K562 (cell line): ENCODE results near the gene KLK10. TPM values are rescaled to one million over a fixed set of nuclear protein-coding genes. Genes with fewer than 3 reads are reported as not detected.

ENCODE experiments used
- ATAC-seq: fragments of 200-7000 bp; cut with Tn5 transposase; 3 replicates; pipeline ENCODE4 v1.9.1; 2020; ENCODE audit warnings: moderate library complexity
- BruUV-seq: library from RNA; stranded (reverse); fragments of 400-500 nt; replicated peaks from 2 replicates; lab custom pipeline; 2021; lab: Mats Ljungman, UMichigan
- CTCF ChIA-PET: fragments of 300-600 bp; formaldehyde crosslinking; extraction: SDS; loops from one replicate; lab custom pipeline; 2021; ENCODE audit warnings: low intra/inter-chr PET ratio; lab: Yijun Ruan, JAX
- POLR2A ChIA-PET: fragments of 300-600, 350-650 bp; sonication (Branson Sonifier 250); formaldehyde crosslinking; extraction: SDS; loops from one replicate; lab custom pipeline; 2021; ENCODE audit warnings: antibody characterized with exemption, inconsistent platforms; lab: Yijun Ruan, JAX
- DNase-seq, 4 experiments: peaks; one replicate each; pipeline versions ENCODE4 v3.0.0 to v3.0.0-alpha.2; 2011 to 2018; ENCODE audit warnings: low spot score in 3 of 4, mixed read lengths in 3 of 4; ENCODE audit errors: extremely low read depth in 1 of 4
- FAIRE-seq: peaks from 2 replicates; lab custom pipeline; 2011; peaks lifted over from hg19 to GRCh38; lab: Jason Lieb, UNC
- H2AFZ ChIP-seq: 2 replicates; pipeline ENCODE4 v1.6.0; 2011; ENCODE audit warnings: low read depth, low read length, control low read depth, inconsistent platforms
- H3K27ac ChIP-seq: fragments of 200-600 bp; 3 replicates; pipeline ENCODE4 v1.8.0; 2011; ENCODE audit warnings: low read depth, mild to moderate bottlenecking, control low read depth, inconsistent platforms, low read length, moderate library complexity, mixed read lengths; ENCODE audit errors: extremely low read depth
- H3K27me3 ChIP-seq, 2 experiments: fragments of 300-600 bp in 1 of 2; 2 replicates in 1 of 2; 3 replicates in 1 of 2; pipeline versions ENCODE4 v1.6.0 to v1.8.0; 2011; ENCODE audit warnings: inconsistent platforms in 2 of 2, low read length in 2 of 2, mild to moderate bottlenecking in 1 of 2, mixed read lengths in 1 of 2, moderate library complexity in 1 of 2; ENCODE audit not compliant: control insufficient read depth in 2 of 2, insufficient read depth in 2 of 2
- H3K36me3 ChIP-seq: fragments of 300-600 bp; 3 replicates; pipeline ENCODE4 v1.8.0; 2011; ENCODE audit warnings: mild to moderate bottlenecking, low read length, inconsistent platforms; ENCODE audit not compliant: control insufficient read depth, insufficient read depth
- H3K4me1 ChIP-seq, 2 experiments: fragments of 200-600 bp in 1 of 2; replicated peaks in 1 of 2; 2 replicates in 1 of 2; 3 replicates in 1 of 2; pipeline versions ENCODE4 v1.5.1 to v1.8.0; 2011; ENCODE audit warnings: inconsistent platforms in 2 of 2, low read length in 2 of 2, mild to moderate bottlenecking in 1 of 2, mixed read lengths in 1 of 2, moderate library complexity in 1 of 2; ENCODE audit not compliant: control insufficient read depth in 2 of 2, insufficient read depth in 2 of 2
- H3K4me2 ChIP-seq: 2 replicates; pipeline ENCODE4 v1.6.1; 2011; ENCODE audit warnings: low read length, control low read depth, inconsistent platforms, mixed read lengths; ENCODE audit not compliant: insufficient read depth
- H3K4me3 ChIP-seq: fragments of 200-600 bp; sonication (generic), shearing (Covaris generic); 2 replicates; pipeline ENCODE4 v1.5.1; 2016; ENCODE audit warnings: control low read depth, inconsistent platforms
- H3K79me2 ChIP-seq: fragments of 200-600 bp; 3 replicates; pipeline ENCODE4 v1.8.0; 2011; ENCODE audit warnings: low read length, inconsistent platforms; ENCODE audit not compliant: control insufficient read depth, insufficient read depth
- H3K9ac ChIP-seq, 2 experiments: 2 replicates each; pipeline versions ENCODE4 v1.6.0 to v1.6.1; 2011; ENCODE audit warnings: low read depth in 2 of 2, low read length in 2 of 2, control low read depth in 1 of 2, inconsistent platforms in 1 of 2, mild to moderate bottlenecking in 1 of 2, mixed read lengths in 1 of 2; ENCODE audit not compliant: insufficient read depth in 1 of 2
- H3K9me1 ChIP-seq: one replicate; pipeline ENCODE4 v1.6.0; 2011; ENCODE audit warnings: inconsistent platforms, mild to moderate bottlenecking, low read length, moderate library complexity; ENCODE audit not compliant: control insufficient read depth, insufficient read depth
- H3K9me3 ChIP-seq: replicated peaks from 2 replicates; pipeline ENCODE4 v1.5.1; 2011; ENCODE audit warnings: low read depth, low read length, inconsistent platforms; ENCODE audit not compliant: control insufficient read depth, insufficient read depth
- H4K20me1 ChIP-seq: replicated peaks from 2 replicates; pipeline ENCODE4 v1.6.1; 2011; ENCODE audit warnings: low read length, inconsistent platforms, mixed read lengths; ENCODE audit not compliant: control insufficient read depth, insufficient read depth
- ADNP ChIP-seq: fragments of 200-800 bp; sonication (Bioruptor generic); IDR thresholded peaks from 2 replicates; pipeline ENCODE4 v1.6.1; 2016; ENCODE audit warnings: missing genetic modification characterization, missing compliant biosample characterization
- CREBBP ChIP-seq: IDR thresholded peaks from one replicate; pipeline ENCODE4 v1.6.1; 2012; ENCODE audit warnings: low read depth, mild to moderate bottlenecking, control low read depth, inconsistent platforms, low read length
- FOXJ2 ChIP-seq: fragments of 200-800 bp; sonication (Bioruptor generic); IDR thresholded peaks from 2 replicates; pipeline ENCODE4 v1.6.1; 2016; ENCODE audit warnings: missing genetic modification characterization, missing compliant biosample characterization
- MYBL2 ChIP-seq, 2 experiments: fragments of 450-650 bp in 1 of 2; sonication (generic) in 1 of 2; formaldehyde crosslinking in 1 of 2; IDR thresholded peaks; 2 replicates each; pipeline versions ENCODE4 v1.6.1 to v1.8.1; 2017 to 2022; ENCODE audit warnings: borderline replicate concordance in 1 of 2, inconsistent platforms in 1 of 2, low read depth in 1 of 2, mild to moderate bottlenecking in 1 of 2, missing genetic modification reagents in 1 of 2, moderate library complexity in 1 of 2
- NFIX ChIP-seq: fragments of 250-450 bp; sonication (Bioruptor Pico); IDR thresholded peaks from 2 replicates; pipeline ENCODE4 v1.4.0; 2020; ENCODE audit warnings: low read depth, mild to moderate bottlenecking, moderate library complexity
- NFRKB ChIP-seq: fragments of 450-650 bp; IDR thresholded peaks from 2 replicates; pipeline ENCODE4 v1.6.1; 2016; ENCODE audit warnings: low read depth
- PCBP1 ChIP-seq: fragments of 200-400 bp; formaldehyde crosslinking; IDR thresholded peaks from 2 replicates; pipeline ENCODE4 v1.6.1; 2018; ENCODE audit warnings: mild to moderate bottlenecking, low read depth, low read length; ENCODE audit not compliant: poor library complexity, severe bottlenecking
- ZNF197 ChIP-seq: fragments of 200-800 bp; sonication (Bioruptor generic); IDR thresholded peaks from 2 replicates; pipeline ENCODE4 v1.6.1; 2016; ENCODE audit warnings: low read depth, missing genetic modification characterization, missing compliant biosample characterization
- ZNF232 ChIP-seq: sonication (generic); formaldehyde crosslinking; IDR thresholded peaks from 2 replicates; pipeline ENCODE4 v1.8.0; 2022; ENCODE audit warnings: mild to moderate bottlenecking, missing genetic modification reagents
- ZNF324 ChIP-seq: fragments of 250-450 bp; sonication (Bioruptor Pico); IDR thresholded peaks from 2 replicates; pipeline ENCODE4 v1.4.0; 2020; ENCODE audit warnings: mild to moderate bottlenecking
- WGBS: fragments of 100-300 bp; shearing (Covaris generic); methylation state at CpG from one replicate; pipeline ENCODE4 v1.1.6; 2016; ENCODE audit warnings: low coverage, mixed read lengths; ENCODE audit not compliant: insufficient coverage; ENCODE audit errors: missing lambda C conversion rate; 5-methylcytosine and 5-hydroxymethylcytosine counted together
- in situ Hi-C: fragments of 300-500 bp; cut with MboI; formaldehyde crosslinking; loops from 4 replicates; pipeline ENCODE4 v1.15.0; 2018; ENCODE audit warnings: inconsistent platforms, mixed read lengths
- intact Hi-C: fragments of 100-400 bp; cut with micrococcal nuclease; formaldehyde crosslinking; loops from 2 replicates; pipeline ENCODE4 v1.14.2; 2022
- polyA plus RNA-seq, 8 experiments: library from polyadenylated mRNA; depleted of rRNA in 4 of 8; stranded (reverse) in 5 of 8; unstranded in 3 of 8; fragments of >200 nt; fragmentation: Nextera tagmentation in 2 of 8; fragmentation: Illumina TruSeq in 1 of 8; extraction: Ambion mirVana in 2 of 8; extraction: Trizol in 1 of 8; gene quantifications; 2 replicates each; pipeline versions ENCODE4 v1.2.1 to v1.2.3, GENCODE V29; 2011 to 2014; ENCODE audit warnings: inconsistent platforms in 1 of 8, missing spikeins in 1 of 8
- total RNA-seq, 7 experiments: library from RNA; depleted of rRNA in 6 of 7; stranded (reverse); fragments of >200 nt in 6 of 7; fragmentation: Illumina TruSeq in 2 of 7; extraction: Trizol in 2 of 7; gene quantifications; 2 replicates each; pipeline versions ENCODE4 v1.2.1 to v1.2.3, GENCODE V29; 2011 to 2021; ENCODE audit warnings: low replicate concordance in 1 of 7
- TF ChIP-seq, protein P1 (sequence below), 2 experiments: fragments of 200-800 bp in 1 of 2; sonication (Bioruptor generic) in 1 of 2; sonication (generic) in 1 of 2; formaldehyde crosslinking in 1 of 2; IDR thresholded peaks in 1 of 2; conservative IDR thresholded peaks in 1 of 2; 2 replicates each; pipeline versions ENCODE4 v1.5.0 to v1.6.1; 2016 to 2020; ENCODE audit warnings: missing compliant biosample characterization in 1 of 2, missing genetic modification characterization in 1 of 2, missing genetic modification reagents in 1 of 2
- TF ChIP-seq, protein P2 (sequence below), 2 experiments: fragments of 450-650 bp in 1 of 2; sonication (generic) in 1 of 2; formaldehyde crosslinking; conservative IDR thresholded peaks; 2 replicates each; pipeline versions ENCODE4 v1.4.0 to v1.8.1; 2020 to 2022; ENCODE audit warnings: mild to moderate bottlenecking in 1 of 2, missing genetic modification reagents in 1 of 2
- TF ChIP-seq, protein P3 (sequence below): sonication (generic); formaldehyde crosslinking; IDR thresholded peaks from 2 replicates; pipeline ENCODE4 v1.8.0; 2023; ENCODE audit warnings: missing genetic modification reagents, mild to moderate bottlenecking, borderline replicate concordance

KLK10 gene
- total and polyA plus RNA-seq, 9 of the 15 experiments (the other 6 are each of a cell fraction or from before 2014, with no cell fraction given) = 0.11 TPM; not detected in 8

DNA sequence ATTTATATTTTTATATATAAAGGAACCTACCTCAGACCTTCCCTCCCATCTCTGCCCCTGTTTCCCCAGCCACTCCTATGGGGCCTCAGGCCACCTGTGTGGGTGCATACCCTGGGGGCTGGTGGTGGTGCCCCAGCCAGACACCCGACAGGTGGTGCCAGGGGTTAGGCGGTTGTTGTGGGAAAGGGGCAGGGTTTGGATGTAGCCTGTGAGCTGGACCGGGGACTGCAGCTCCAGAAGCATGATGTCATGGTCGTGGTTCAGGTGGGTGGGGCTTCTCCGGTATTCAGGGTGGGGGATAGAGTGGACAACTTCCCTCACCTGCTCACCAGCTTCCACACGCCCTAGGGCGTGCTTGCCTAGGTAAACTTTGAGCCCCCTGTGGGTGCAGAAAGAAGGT is 40.2 kb upstream of the KLK10 start:
- H3K79me2 ChIP-seq = no peaks in the 10 kb centered on the region
- no peaks in the 10 kb centered on the region for H3K9me3 ChIP-seq
- no peak overlapping the region for H3K4me3 ChIP-seq
- no peak overlapping the region for H3K4me2 ChIP-seq
- CTCF ChIA-PET = no interaction called here
- no peaks in the 10 kb centered on the region for H3K36me3 ChIP-seq
- no peak for ATAC-seq
- BruUV-seq = no TSS peak
- no peaks in the 10 kb centered on the region for H4K20me1 ChIP-seq
- 4% methylated on average over 7 of the region's 7 CpGs for WGBS
- no peak for FAIRE-seq
- no peak overlapping the region for H2AFZ ChIP-seq
- TF ChIP-seq ADNP (tag) = no peak
- TF ChIP-seq MYBL2 (IDR thresholded peaks at IDR 0.05; ENCODE audit: low read depth) = no peak
- no peak for TF ChIP-seq MYBL2 (CRISPR knock-in tag; IDR thresholded peaks at IDR 0.05; ENCODE audit: borderline replicate concordance)
- TF ChIP-seq, protein P1, sequence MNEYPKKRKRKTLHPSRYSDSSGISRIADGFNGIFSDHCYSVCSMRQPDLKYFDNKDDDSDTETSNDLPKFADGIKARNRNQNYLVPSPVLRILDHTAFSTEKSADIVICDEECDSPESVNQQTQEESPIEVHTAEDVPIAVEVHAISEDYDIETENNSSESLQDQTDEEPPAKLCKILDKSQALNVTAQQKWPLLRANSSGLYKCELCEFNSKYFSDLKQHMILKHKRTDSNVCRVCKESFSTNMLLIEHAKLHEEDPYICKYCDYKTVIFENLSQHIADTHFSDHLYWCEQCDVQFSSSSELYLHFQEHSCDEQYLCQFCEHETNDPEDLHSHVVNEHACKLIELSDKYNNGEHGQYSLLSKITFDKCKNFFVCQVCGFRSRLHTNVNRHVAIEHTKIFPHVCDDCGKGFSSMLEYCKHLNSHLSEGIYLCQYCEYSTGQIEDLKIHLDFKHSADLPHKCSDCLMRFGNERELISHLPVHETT (CRISPR knock-in tag; conservative IDR thresholded peaks at IDR 0.05 in 1 of 2, IDR thresholded peaks at IDR 0.05 in 1 of 2) = no peak
- TF ChIP-seq CREBBP = no peak
- TF ChIP-seq PCBP1 = no peak
- TF ChIP-seq ZNF324 (CRISPR knock-in tag) = no peak
- no peak for TF ChIP-seq NFIX (CRISPR knock-in tag)
- TF ChIP-seq, protein P2, sequence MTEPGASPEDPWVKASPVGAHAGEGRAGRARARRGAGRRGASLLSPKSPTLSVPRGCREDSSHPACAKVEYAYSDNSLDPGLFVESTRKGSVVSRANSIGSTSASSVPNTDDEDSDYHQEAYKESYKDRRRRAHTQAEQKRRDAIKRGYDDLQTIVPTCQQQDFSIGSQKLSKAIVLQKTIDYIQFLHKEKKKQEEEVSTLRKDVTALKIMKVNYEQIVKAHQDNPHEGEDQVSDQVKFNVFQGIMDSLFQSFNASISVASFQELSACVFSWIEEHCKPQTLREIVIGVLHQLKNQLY (CRISPR knock-in tag; conservative IDR thresholded peaks at IDR 0.05) = no peak
- TF ChIP-seq ZNF197 (CRISPR knock-in tag) = no peak
- TF ChIP-seq ZNF232 (CRISPR knock-in tag) = no peak
- TF ChIP-seq, protein P3, sequence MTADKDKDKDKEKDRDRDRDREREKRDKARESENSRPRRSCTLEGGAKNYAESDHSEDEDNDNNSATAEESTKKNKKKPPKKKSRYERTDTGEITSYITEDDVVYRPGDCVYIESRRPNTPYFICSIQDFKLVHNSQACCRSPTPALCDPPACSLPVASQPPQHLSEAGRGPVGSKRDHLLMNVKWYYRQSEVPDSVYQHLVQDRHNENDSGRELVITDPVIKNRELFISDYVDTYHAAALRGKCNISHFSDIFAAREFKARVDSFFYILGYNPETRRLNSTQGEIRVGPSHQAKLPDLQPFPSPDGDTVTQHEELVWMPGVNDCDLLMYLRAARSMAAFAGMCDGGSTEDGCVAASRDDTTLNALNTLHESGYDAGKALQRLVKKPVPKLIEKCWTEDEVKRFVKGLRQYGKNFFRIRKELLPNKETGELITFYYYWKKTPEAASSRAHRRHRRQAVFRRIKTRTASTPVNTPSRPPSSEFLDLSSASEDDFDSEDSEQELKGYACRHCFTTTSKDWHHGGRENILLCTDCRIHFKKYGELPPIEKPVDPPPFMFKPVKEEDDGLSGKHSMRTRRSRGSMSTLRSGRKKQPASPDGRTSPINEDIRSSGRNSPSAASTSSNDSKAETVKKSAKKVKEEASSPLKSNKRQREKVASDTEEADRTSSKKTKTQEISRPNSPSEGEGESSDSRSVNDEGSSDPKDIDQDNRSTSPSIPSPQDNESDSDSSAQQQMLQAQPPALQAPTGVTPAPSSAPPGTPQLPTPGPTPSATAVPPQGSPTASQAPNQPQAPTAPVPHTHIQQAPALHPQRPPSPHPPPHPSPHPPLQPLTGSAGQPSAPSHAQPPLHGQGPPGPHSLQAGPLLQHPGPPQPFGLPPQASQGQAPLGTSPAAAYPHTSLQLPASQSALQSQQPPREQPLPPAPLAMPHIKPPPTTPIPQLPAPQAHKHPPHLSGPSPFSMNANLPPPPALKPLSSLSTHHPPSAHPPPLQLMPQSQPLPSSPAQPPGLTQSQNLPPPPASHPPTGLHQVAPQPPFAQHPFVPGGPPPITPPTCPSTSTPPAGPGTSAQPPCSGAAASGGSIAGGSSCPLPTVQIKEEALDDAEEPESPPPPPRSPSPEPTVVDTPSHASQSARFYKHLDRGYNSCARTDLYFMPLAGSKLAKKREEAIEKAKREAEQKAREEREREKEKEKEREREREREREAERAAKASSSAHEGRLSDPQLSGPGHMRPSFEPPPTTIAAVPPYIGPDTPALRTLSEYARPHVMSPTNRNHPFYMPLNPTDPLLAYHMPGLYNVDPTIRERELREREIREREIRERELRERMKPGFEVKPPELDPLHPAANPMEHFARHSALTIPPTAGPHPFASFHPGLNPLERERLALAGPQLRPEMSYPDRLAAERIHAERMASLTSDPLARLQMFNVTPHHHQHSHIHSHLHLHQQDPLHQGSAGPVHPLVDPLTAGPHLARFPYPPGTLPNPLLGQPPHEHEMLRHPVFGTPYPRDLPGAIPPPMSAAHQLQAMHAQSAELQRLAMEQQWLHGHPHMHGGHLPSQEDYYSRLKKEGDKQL (CRISPR knock-in tag) = no peak
- no peak for TF ChIP-seq NFRKB
- no peak for TF ChIP-seq FOXJ2 (tag)
- H3K4me1 ChIP-seq = peaks cover 3 to 4% of the 10 kb centered on the region in 2 experiments; a peak in 4 of 5 replicates
- H3K27ac ChIP-seq = no peak overlapping the region
- H3K9me1 ChIP-seq = no peaks in the 10 kb centered on the region
- DNase-seq = peak in 2 of 4 experiments; percentile 25 to 37
- POLR2A ChIA-PET = no interaction called here
- H3K9ac ChIP-seq = peak overlapping the region in 1 of 2 experiments; percentile 27; a peak in 1 of 4 replicates
- intact Hi-C loops (no loop called here), in situ Hi-C loops (no loop called here)
- H3K27me3 ChIP-seq = peaks cover 0 to 2% of the 10 kb centered on the region in 2 experiments; a peak in 1 of 5 replicates
